SU-DHL-6 (cell line): ENCODE data around the gene TMEM141.

ENCODE experiments used
- CTCF ChIP-seq: fragments of 200-600 bp; sonication (generic); IDR thresholded peaks from one replicate; pipeline ENCODE4 v1.5.1; 2017; ENCODE audit warnings: antibody characterized with exemption, mild to moderate bottlenecking, low read length, moderate library complexity; ENCODE audit not compliant: insufficient read depth, poor library complexity, severe bottlenecking
- EZH2phosphoT487 ChIP-seq: fragments of 200-600 bp; sonication (generic), shearing (Covaris generic); conservative IDR thresholded peaks from 2 replicates; pipeline ENCODE4 v1.6.1; 2018; ENCODE audit warnings: mild to moderate bottlenecking, antibody characterized with exemption, low read length, moderate library complexity, mixed read lengths

GRCh38 chr9:136831002-136831719 is 40.0 kb downstream of the TMEM141 start:
- TF ChIP-seq CTCF (no peak), EZH2phosphoT487 (no peak)
